HG03108 (cell line): ENCODE measurements around the gene MRPL20.
A peak's percentile ranks its signal among the peaks of the same experiment; 100 is the strongest.
"Not testable (repeated sequence)": the region's sequence is repeated elsewhere in the genome, so short reads cannot be mapped to it uniquely, and the experiment has no call there.

Experiments used
- ATAC-seq: cut with Tn5 transposase; IDR thresholded peaks from one replicate; pipeline ENCODE4 v1.9.1; 2021; ENCODE audit warnings: moderate library complexity; ENCODE audit not compliant: unreplicated experiment

MRPL20 gene

DNA sequence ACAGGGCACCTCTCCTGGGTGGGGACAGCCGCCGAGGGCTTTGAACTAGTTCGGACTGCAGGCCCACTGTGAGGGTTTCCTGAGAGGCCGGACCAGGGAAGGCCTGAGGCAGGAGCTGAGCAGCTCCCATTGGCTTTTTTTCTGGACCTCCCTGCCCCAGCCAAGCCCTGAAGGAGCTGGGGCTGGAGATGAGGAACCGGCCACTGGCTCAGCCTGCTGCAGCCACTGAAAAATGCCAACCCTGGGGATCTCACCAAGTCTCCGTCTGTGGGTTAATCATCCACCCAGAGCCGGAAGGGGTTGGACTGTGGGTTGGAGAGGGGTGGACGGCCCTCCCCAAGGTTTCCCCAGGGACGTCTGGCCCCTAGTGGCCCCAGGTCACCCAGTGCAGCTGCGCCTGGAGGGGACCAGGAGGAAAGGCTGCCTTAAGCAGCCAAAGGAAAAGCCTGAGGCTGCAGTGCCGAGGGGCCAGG lies 30.8 kb upstream of the MRPL20 start:
- peak; percentile 42 for ATAC-seq

- ATAC-seq, result no peak
These were observed 30.2 kb upstream of the MRPL20 start for GRCh38 chr1:1437033-1437903.

- ATAC-seq, result no peak
These were observed 29.5 kb upstream of the MRPL20 start for GRCh38 chr1:1436630-1437032.

DNA sequence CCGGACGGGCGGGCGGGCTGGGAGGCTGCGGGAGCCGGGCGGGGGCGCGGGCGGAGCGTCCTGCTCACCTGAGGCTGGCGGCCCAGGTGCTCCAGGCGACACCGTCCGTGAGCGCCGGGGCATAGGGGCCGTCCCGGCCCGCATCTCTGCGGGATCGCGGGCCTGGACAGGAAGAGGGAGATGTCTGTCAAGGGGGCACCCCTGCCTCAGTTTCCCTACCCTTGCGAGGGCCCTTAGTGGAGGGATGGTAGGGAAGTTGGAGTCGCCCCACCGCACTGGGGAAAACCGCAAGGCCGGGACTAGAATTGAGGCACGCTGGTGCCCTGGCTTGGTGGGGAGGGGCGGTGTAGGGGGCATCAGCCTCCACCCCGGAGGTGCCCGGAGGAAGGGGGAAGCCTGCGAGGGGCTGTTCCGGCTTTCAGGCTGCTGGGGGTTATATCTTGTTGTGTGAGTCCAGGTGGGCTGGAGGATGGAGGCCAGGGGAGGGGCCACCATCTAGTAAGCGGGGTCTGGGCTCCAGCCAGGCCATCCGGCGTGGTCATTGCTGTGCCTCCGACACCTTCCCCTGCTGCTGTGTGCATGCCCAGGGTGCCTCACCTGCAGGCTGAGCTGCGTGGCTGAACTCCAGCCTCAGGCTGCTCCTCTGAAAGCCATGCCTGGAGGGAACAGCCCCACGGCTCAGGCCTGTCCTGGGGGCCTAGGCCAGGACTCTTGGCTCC lies 29.0 kb upstream of the MRPL20 start:
- ATAC-seq, result no peak

DNA sequence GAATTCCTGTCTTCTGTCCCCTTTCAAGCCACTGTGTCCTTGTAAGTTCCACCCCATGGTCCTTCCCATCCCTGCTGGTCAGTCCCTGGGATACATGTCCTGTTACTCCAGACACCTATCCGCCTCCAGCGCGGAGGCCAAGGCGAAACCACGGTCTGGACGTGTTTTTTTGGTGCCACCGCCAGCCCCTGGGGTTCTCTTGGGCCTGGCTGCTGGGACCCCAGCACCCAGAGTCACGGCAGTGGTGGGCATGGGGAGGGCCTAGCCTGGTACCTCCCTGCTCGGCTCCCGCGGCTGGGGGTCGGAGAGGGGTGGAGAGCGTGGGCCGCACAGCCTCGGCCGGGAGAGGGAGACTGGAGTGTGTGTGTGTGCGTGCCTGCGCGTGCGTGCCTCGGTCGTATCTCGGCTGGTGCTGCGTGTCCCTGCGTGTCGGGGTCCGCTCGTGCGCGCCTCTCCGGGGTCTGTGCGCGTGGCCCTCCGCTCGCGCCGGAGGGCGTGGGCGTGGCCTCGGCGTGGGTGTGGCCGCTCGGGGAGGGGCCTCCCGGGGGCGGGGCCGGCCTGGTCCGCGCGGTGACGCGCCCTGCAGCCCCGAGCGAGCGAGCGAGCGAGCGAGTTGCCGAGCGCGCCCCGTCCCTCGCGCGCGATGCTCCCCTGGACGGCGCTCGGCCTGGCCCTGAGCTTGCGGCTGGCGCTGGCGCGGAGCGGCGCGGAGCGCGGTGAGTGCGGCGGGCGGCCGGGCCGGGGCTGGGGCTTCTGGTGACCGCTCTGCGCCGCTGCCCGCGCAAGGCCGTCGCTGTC lies 28.2 kb upstream of the MRPL20 start, which contains the start of gene VWA1:
TSS of gene VWA1 (plus strand) at position 585 of the 798 bp plus-strand sequence. CDS start at position 644, 59 bp downstream.
- ATAC-seq, result no peak

DNA sequence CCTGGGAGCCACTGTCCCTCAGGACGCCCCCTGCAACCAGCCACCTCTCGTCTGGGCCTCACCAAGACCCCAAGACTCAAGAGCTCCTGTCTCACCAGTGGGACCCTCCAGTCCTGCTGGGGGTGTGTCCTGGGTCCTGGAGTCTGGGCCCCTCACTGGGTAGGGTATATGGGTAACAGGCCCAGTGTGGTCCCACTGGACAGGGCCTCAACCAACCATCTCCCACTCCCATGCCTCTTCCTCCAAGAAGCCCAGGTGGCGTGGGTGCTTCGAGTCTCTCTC lies 27.7 kb upstream of the MRPL20 start:
- ATAC-seq, result no peak

DNA sequence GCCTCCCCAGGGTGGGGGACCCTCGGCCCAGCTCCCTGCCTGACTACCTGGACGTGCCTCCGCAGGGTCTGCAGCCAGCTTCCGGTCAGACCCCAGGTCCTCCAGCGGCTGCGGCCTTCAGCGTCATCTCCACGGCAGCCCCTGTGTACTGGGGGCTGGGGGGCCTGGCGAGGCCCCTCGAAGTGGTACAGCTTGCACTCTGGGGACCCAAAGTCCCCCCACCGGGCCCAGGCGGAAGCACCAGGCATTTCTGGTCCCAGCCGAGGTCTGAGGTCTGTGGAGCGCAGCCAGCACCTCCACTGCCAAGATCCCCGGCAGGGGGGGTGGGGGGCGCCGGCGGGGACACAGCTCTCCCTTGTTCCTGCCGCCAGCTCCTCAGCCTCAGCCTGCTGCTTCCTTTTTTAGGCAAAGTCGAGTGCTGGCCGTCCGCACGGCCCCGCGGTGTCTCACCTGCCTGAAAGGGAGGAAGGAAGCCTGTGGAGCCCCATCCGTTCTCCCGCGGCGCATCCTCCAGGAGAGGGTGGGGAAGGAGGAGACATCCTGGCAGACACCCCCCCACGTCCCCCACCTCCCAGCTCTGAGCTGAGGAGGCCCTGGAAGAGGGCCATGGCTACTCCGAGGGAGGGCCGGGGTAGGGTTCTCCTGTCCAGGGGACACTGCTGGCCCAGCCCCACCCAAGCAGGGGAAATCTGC lies 27.2 kb upstream of the MRPL20 start:
- ATAC-seq, result no peak

DNA sequence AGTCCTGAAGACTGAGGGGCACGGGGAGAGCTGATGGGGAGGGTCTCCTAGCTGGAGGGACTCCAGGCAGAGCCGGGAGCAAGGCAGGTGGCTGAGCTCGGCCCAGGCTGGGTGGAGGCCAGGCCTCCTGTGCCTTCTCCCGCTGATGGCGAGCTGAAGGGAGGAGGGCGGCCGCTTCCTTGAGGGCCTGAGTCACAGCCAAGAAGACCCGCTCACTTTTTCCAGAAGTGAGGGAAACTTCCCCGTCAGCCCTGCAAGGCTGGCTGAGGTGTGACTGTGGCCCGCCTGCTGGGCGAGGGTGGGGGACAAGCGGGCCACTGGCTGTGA lies 26.7 kb upstream of the MRPL20 start:
- ATAC-seq, result no peak

DNA sequence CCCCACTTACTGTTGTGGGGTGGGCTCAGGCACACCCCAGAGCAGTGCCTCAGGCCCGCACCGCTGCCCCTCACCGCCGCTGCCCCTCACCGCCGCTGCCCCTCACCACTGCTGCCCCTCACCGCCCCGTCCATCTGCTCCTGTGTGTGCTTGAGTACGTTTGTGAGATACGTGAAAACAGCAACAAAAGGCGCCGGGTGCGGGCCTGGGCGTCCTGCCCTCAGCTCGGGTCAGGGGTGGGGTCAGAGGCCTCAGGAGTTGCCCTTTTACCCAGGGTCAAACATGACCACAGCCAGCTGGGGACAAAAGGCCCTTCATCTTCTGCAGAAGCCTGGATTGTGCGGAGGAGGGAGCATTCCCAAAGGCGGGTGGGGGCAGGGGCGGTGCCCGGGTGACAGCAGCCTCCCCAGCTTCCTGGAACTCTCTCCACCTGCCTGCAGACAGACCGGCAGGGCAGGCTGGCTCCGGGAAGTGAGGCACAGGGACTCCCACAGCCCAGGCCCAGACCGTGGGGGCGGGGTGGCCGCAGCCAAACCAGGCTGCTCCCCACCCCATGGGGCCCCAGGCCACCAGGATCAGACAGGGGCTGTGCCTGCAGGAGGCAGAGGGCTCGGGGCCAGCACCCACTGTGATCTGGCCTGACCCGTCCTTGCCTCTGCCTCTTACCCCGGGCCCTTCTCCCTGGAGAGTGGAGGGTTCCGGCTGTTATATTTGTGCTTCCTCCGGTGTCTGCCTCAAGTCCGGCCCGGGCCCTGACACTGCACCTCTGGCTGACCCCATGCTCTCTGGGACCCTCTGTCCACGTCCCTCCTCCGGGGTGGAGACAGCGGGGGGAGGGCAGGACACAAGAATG lies 26.1 kb upstream of the MRPL20 start:
- ATAC-seq, result no peak

- ATAC-seq, result no peak
These were observed 25.3 kb upstream of the MRPL20 start for GRCh38 chr1:1432274-1432950.

GRCh38 chr1:1431845-1432273 lies 24.8 kb upstream of the MRPL20 start:
- no peak for ATAC-seq

- ATAC-seq, result no peak
These were observed 24.1 kb upstream of the MRPL20 start for GRCh38 chr1:1430992-1431844.

DNA sequence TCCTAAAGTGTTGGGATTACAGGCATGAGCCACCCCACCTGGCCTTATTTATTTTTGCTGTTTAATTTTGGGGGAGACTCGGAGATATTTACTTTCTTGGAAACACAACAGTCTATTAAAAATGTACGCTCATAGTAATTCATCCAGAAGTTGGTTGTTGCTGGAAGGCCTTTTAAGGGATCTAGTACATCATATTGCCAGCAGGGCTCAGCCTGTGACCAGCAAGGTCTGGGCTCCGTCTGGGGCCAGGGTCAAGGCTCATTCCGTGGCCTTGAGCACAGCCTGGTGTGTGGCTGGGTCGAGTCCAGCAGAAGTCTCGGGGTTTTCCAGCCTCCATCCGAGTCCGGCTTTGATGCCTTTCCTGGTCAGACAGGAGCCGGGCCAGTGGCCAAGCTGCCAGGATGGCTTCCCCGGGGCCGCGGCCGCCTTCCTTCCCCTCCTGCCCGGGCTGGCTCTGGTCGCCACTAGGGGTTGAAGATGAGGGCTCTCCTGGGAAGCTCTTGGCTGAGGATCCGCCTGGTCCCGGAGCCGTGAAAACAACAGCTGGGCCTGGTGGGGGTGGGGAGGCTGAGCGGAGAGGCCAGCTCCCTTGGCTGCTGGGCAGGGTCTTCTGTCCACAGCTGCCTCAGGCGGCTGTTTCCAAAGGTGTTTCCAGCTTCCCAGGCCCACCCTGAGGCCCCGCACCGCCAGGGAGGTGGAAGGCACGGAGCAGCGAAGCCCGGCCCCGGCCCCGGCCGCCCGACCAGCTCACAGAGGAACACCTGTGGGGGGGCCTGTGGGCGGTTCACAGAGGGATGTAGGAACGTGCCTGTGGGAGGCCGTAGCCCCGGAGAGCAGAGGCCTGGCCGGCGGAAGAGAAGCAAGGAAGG lies 23.3 kb upstream of the MRPL20 start:
- ATAC-seq, result no peak

- ATAC-seq, result no peak
These were observed 22.6 kb upstream of the MRPL20 start for GRCh38 chr1:1429671-1430073.

DNA sequence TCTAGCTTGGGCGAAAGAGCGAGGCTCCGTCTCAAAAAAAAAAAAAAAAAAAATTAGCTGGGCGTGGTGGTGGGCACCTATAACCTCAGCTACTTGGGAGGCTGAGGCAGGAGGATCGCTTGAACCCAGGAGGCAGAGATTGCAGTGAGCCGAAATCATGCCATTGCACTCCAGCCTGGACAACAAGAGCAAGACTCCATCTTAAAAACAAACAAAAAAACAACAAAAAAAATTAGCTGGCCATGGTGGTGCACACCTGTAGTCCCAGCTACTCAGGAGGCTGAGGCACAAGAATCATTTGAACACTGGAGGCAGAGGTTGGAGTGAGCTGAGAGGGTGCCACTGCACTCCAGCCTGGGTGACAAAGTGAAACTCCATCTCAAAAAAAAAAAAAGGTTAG lies 21.9 kb upstream of the MRPL20 start:
- ATAC-seq, result not testable (repeated sequence)

DNA sequence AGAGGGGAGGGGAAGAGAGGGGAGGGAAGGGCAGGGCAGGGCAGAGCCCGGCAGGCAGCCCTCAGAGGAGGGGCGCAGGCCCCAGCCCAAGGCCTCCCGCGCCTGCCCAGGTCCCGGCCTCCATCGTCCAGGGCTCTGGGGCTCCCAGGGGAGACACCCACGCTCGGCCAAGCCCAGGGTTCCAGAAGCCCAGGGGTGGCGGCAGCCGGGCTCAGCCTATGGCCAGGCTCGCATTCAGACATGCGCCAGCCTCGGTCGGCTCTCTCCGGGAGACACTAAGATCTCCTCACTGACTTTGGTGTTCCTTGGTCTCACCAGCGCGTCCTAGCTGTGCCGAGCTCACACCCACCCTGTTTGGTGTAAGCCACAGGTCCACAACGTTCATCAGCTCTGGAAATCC lies 21.1 kb upstream of the MRPL20 start:
- ATAC-seq, result no peak

GRCh38 chr1:1427820-1428148 lies 20.7 kb upstream of the MRPL20 start:
- ATAC-seq, result no peak
